Transverse colon (tissue), 3 donors: ENCODE data around the gene HSPH1.
"Not testable (repeated sequence)": the region's sequence is repeated elsewhere in the genome, so short reads cannot be mapped to it uniquely, and the experiment has no call there.

Experiments used
- CTCF ChIP-seq, 5 experiments: fragments of 200-600 bp in 3 of 5; fragments of 450-650 bp in 2 of 5; sonication (generic) in 3 of 5; IDR thresholded peaks; 1 replicate in 2 of 5; 2 replicates in 3 of 5; pipeline ENCODE4 v1.5.1; 2016 to 2017; ENCODE audit warnings: antibody characterized with exemption in 5 of 5, inconsistent platforms in 3 of 5, mild to moderate bottlenecking in 2 of 5, moderate library complexity in 1 of 5
- EP300 ChIP-seq: sonication (generic); formaldehyde crosslinking; IDR thresholded peaks from one replicate; pipeline ENCODE4 v1.6.1; 2017; ENCODE audit warnings: antibody characterized with exemption, low read depth
- POLR2A ChIP-seq: fragments of 450-650 bp; IDR thresholded peaks from one replicate; pipeline ENCODE4 v1.6.1; 2016; ENCODE audit warnings: antibody characterized with exemption, mild to moderate bottlenecking, moderate library complexity

GRCh38 chr13:31097911-31098434 lies 63.7 kb downstream of the HSPH1 start:
- TF ChIP-seq EP300; CTCF (IDR thresholded peaks at IDR 0.05); POLR2A: not testable (repeated sequence)
